Activated CD4-positive, alpha-beta T cell treated with anti-CD3 and anti-CD28 coated beads for 24 hours (primary cell): ENCODE measurements around the gene RMRP.
"Not testable (repeated sequence)": the region's sequence is repeated elsewhere in the genome, so short reads cannot be mapped to it uniquely, and the experiment has no call there.

Experiments
- DNase-seq, 2 donors: peaks; one replicate each; pipeline ENCODE4 v3.0.0-alpha.2; 2020; ENCODE audit warnings: low read depth in 2 of 2

RMRP gene

GRCh38 chr9:35643046-35643445, 14.8 kb downstream of the RMRP start:
- DNase-seq: no peak

- not testable (repeated sequence) for DNase-seq
Observed at GRCh38 chr9:35641478-35641877, 16.3 kb downstream of the RMRP start.

- not testable (repeated sequence) for DNase-seq
Observed at GRCh38 chr9:35640431-35640830, 17.4 kb downstream of the RMRP start.

GRCh38 chr9:35639631-35640030, 18.2 kb downstream of the RMRP start:
- DNase-seq: no peak

- not testable (repeated sequence) for DNase-seq
Observed at GRCh38 chr9:35639225-35639624, 18.6 kb downstream of the RMRP start.

GRCh38 chr9:35638751-35639150, 19.1 kb downstream of the RMRP start:
- not testable (repeated sequence) for DNase-seq

- not testable (repeated sequence) for DNase-seq
Observed at GRCh38 chr9:35637427-35637955, 20.3 kb downstream of the RMRP start.

- DNase-seq: not testable (repeated sequence)
Observed at GRCh38 chr9:35636877-35637246, 21.0 kb downstream of the RMRP start.

GRCh38 chr9:35636135-35636876, 21.5 kb downstream of the RMRP start:
- DNase-seq: no peak

GRCh38 chr9:35635730-35636129, 22.1 kb downstream of the RMRP start:
- DNase-seq: no peak

GRCh38 chr9:35629597-35629996, 28.2 kb downstream of the RMRP start:
- DNase-seq: no peak

GRCh38 chr9:35628389-35628991, 29.3 kb downstream of the RMRP start:
- DNase-seq: no peak

- no peak for DNase-seq
Observed at GRCh38 chr9:35627575-35627974, 30.2 kb downstream of the RMRP start.

- DNase-seq: no peak
Observed at GRCh38 chr9:35619800-35620158, 38.0 kb downstream of the RMRP start.

- no peak for DNase-seq
Observed at GRCh38 chr9:35618854-35619799, 38.7 kb downstream of the RMRP start.

GRCh38 chr9:35618325-35618727, 39.5 kb downstream of the RMRP start, which contains the start of gene CD72:
CD72 (minus strand) TSS chr9:35618413; CDS start chr9:35618303, 110 bp downstream.
- no peak for DNase-seq

GRCh38 chr9:35617548-35617947, 40.3 kb downstream of the RMRP start:
- no peak for DNase-seq

- DNase-seq: peak in 1 of 2 donors; percentile 55
Observed at GRCh38 chr9:35616681-35617459, 40.9 kb downstream of the RMRP start.

- no peak for DNase-seq
Observed at GRCh38 chr9:35615981-35616680, 41.7 kb downstream of the RMRP start.

- no peak for DNase-seq
Observed at GRCh38 chr9:35612843-35613242, 45.0 kb downstream of the RMRP start.

- not testable (repeated sequence) for DNase-seq
Observed at GRCh38 chr9:35612066-35612465, 45.8 kb downstream of the RMRP start.
